HG03159 (cell line): ENCODE data around the gene C3orf20.

Experiments
- ATAC-seq: cut with Tn5 transposase; IDR thresholded peaks from one replicate; pipeline ENCODE4 v1.9.1; 2021; ENCODE audit warnings: mild to moderate bottlenecking, moderate library complexity; ENCODE audit not compliant: unreplicated experiment

Gene C3orf20

DNA sequence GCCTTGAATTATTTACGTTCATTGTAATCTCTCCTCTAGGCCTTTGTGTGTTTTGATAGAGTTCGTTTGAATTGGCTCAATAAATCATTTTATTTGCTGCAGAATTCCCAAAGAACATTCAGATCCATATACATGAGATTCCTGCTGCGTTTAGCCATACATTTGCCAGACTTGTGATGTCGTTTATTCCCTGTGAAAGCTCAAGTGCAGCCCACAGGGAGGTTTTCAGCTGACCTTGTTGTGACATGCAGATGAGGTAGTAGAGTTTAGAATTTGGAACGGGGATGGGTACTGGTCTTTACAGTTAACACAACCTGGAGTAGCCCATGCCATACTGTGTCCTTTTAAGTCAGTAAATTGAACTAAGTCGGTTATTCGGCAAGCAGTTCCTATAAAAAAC is at the start of gene C3orf20:
C3orf20 (plus strand) TSS at position 301 of the 400 bp plus-strand sequence. CDS start 7,573 bp downstream, outside the sequence.
- ATAC-seq, result no peak

DNA sequence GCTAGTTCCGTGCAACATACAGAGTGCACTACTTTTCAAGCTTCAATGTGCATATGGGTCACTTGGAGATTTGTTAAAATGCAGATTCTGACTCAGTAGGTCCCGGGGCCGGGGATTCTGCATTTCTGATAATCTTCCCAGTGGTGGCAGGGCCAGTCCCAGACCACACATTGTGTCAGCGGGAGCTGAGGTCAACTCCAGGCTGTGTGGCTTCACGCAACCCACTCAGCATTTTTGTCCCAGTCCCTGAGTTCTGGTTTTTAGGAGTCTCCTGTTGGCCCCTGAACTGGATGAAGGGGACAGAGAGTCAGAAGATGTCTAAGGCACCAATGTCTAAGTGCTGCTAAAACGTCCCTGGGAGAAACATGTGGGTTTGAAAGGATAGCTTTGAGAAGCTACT is 49.5 kb upstream of the C3orf20 start:
- ATAC-seq, result no peak

DNA sequence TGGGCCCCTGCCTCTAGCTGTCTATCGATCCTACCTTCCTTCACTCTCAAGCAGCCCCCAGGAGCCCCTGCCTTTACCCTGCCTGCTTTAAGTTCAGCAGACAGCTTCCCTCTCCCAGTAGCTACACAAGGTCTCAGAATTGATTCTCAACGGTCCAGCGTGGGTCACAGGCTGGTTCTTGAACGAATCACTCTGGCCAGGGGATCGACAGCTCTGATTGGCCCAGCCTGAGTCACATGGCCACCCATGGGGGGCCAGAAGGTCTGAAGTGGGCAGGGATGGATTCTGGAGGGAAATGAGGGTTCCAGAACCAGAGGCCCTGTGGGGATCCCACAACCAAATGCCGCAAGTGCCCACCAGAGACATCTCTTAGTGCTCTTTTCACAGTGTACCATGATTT is 47.1 kb upstream of the C3orf20 start:
- no peak for ATAC-seq

DNA sequence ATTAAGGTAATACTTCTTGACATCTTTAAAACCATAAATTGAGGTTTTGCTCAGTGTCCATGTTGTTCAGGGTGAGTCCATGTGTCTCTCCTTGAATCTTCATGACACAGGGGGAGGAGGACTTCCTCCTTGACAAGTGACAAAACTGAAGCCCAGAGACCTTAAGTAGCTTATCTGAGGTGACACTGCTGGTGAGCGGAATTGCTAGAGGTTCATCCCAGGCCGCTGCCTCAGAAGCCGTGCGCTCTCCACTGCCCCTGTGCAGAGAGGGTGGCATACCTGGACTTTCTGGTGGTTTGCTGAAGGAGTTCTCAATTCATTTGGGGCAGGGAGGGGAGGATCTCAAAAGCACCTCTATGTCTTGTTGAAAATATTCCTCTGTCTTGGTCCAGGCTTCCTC is 46.5 kb upstream of the C3orf20 start:
- no peak for ATAC-seq

DNA sequence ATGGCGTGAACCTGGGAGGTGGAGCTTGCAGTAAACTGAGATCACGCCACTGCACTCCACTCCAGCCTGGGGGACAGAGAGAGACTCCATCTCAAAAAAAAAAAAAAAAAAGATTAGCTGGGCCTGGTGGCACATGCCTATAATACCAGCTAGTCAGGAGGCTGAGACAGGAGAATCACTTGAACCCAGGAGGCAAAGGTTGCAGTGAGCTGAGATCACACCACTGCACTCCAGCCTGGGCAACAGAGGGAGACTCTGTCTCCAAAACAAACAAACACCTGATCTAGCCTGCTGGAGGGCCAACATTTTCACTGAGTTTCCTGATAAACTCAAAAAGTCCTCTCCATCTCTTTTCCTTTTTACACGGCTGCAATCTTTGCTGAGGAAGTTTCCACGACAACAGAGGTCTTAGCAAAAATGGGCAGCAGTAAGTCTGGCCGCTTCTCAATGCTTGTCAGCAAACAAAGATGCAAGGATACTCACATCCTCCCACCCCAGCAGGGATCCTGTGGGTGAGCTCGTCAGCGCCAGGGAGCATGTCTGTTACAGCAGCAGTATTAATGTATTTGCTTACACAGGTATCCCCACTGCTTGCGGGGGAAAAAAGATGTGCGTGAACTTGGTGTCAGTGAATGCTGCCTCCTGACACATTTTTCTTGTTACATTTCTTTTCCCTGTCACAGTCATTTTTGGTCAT is 44.4 kb upstream of the C3orf20 start:
- no peak for ATAC-seq

DNA sequence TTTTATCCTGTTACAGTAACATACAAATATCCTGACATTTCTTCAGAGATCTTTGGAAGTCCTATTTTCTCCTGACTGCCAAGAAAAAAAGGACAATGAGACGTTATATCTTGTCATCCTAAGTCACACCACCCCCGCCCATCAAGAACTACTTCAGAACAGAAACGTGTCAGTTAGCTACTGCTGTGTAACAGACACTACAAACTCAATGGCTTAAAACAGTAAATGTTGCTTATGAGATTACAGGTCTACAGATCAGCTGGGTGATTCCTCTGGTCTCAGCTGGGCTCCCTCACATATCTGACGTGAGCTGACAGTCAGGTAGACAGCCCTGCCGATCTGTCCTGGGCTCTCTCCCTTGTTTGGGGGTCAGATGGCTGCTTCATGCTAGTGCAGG is 43.8 kb upstream of the C3orf20 start:
- no peak for ATAC-seq

DNA sequence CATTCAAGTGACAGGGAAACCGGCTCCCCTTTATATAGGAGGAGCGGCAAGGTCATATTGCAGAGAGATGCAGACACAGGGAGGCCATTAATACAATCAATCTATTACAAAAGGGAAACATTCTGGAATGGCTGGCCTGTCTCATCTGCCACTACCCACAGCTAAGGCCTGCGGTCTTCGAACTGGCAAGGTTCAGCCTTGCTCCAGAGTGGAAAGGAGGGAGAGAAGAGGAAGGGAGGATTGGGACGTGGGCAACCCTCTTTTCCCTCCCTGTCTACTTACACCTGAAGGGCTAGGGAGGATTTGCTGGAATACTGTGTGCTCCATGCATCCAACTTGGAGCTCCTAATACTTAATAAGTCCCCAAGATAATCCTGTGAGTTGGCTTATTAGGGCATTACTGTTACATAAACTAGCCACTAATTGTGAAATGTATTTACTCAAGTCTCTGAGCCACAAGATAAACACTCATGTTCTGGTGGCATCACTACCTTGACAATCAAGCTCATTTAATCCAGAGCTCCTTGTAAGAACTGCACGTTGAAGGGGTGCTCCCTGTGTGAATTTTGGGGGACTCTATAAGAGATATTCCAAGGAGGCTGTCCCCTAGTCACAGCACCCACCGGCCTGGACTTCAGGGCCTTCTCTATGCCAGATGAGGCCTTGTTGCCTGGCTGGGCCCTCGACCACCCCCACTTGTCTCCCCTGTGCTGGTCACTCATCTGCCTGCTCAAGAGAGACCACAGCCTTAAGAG is 43.1 kb upstream of the C3orf20 start:
- ATAC-seq, result no peak

DNA sequence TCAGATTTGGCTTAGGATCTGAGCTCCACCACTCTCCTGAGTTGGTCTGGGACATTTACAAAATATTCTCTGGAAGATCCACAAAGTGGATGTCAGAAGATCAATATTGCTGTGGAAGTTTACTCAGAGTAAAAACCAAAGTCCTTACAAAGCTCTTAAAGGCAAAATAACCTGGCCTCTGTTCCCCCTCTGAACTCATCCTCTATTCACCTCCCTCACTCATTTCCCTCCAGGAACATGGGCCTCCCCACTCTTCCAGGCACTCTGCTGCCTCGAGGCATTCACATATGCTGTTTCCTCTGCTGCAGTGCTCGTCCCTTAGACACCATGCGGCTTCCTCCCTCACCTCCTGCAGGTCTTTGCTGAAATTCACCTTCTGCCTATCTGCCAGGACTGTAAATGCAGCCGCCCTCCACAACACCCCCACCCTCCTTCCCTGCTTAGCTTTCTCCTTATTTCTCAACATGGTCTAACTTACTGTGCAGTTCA is 42.5 kb upstream of the C3orf20 start:
- ATAC-seq, result no peak

DNA sequence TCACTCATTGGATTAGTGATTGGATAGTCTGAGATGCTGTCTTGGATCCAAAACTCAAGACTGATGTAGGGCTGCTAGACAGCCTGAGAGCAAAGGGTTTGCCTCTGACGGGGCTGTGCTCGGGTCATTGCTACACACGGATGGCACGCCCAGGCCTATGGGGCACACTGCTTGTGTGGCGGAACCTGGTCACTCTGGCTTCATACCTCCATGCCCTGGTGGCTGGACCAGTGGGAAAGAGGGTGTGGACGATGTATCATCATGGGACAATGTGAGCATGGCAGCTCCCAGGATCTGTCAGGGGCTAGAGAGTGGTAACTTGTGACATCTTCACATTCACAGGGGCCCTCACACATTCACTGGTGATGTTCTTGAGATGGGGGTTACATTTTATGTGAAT is 41.5 kb upstream of the C3orf20 start:
- ATAC-seq, result no peak

DNA sequence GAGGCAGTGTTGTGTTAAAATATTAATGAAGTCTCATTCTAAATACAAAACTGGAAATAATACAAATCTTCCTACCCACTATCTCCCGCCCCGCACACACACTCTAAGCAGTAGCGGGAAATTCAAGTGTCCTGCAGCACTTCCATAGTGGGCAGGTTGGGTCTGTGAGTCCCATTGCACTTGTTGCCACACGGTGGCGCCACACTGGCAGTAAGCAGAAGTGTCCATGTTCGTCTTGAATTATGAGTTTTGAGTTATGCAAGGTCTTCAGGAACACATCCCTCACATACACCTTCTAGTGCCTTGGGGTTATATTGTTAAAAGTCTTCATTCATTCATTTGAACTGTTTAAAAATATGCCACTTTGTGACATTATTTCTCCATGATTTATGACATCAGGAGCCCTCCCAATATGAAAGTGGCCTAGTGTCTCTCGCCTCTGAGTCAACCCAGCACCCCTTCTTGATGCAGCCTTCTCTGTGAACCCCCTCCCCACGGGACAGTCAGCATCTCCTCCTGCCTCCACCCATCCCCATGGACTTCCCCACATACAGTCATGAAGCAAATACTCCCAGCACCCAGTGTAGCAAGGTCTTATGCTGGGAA is 41.0 kb upstream of the C3orf20 start:
- ATAC-seq, result peak; percentile 66

DNA sequence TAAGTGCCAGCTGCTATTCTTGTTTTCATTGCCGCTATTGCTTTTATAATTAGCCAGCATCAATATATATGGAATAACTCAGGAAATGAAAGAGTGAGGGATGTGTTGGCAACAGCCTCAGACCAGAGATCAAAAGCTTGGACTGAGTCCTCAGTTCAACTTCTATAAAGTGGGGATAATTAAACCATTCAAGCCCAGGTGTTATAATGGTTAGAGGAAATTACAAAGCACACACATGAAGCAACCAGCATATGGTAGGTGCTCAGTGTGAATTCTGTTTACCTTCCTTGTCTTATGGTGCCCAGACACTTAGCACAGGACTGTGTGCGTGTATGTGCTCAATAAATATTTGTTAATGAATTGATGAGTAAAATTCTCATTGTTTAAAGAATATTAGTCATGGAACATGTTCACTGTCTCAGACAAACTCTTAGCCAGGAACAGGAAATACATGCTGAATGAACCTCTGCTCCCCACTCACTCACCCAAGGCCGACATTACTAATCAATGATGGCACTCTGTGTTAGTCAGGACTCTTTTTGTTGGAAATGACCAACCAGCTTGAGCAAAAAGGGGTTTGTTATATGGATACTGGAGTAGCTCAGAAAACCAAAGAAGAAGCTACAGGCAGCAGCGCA is 40.1 kb upstream of the C3orf20 start:
- no peak for ATAC-seq

DNA sequence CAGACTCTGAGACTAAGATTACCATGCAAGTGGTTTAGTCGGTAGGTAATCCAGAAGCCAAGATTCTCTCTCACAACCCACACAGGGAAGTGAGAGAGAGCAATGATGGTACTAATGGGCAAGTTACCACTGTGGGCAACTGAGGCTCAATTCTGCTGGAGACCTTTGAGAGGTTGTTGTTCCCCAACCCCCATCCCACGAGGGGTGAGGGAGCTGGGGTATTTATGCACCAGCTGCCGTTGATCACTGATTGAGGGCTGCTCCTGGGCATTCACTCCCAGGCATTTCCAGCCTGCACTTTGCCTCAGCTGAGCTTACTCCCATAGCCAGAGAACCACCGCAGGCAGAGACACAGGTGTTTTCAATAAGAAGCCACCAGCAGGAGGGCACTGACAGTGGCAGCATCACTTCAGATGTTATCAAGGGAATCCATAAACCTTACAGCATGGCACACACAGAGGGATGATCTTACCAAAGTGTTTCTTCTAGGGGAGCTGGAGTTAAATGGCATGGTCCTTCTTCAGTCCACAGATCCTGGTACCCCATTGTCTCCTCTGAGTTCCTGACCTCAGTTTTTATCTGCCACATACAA is 38.3 kb upstream of the C3orf20 start:
- no peak for ATAC-seq

DNA sequence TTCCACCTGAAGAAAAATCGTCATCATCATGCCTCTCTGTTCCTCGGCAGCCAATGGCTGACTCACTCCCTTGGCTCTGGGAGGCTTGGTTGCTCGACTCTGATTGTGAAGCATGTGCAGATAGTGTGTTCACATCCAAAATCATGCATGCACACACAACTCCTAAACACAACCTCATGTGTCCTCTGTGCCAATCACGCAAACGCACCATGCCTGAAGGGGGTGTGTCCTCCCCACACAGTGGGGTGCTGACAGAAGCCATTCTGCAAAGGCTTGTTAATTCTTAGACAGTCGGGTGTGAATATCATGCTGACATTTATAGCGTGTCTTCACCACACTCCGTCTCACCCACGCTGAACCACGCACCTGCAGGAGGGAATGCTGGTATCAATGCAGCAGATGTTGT is 34.8 kb upstream of the C3orf20 start:
- ATAC-seq, result no peak

DNA sequence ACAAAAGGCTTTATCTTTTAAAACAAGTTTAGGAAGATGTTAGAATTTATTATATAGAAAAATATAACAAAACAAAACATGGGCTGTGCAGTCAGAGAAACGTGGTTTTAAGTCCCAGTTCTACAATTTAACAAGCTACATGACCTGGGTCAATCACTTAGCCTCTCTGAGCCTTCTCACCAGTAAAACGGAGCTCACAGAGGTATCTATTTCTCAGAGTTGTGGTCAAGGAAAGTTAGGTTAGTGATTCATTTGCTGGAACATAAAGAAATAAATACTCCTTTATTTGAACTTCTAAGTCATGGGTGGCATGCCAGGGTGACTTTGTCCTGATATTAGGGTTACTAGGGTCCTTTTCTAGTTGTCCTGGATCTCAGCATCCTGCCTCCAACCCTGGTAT is 34.2 kb upstream of the C3orf20 start:
- ATAC-seq, result no peak

DNA sequence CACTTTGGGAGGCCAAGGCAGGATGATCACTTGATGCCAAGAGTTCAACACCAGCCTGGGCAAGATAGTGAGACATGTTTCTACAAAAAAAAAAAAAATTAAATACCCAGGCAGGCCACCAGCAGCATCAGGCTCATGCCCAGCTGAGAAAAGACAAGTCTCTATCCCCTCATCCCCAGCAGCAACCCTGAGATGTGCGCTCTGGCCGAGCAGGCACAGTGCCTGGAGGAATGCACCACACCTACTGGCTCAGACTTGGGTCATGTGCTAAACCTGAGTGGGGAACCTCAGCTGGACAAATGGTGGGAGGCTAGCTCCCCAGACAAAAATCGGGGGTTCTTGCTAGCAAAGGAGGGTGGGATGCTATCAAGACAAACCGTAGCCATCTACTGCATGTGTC is 33.6 kb upstream of the C3orf20 start:
- no peak for ATAC-seq

DNA sequence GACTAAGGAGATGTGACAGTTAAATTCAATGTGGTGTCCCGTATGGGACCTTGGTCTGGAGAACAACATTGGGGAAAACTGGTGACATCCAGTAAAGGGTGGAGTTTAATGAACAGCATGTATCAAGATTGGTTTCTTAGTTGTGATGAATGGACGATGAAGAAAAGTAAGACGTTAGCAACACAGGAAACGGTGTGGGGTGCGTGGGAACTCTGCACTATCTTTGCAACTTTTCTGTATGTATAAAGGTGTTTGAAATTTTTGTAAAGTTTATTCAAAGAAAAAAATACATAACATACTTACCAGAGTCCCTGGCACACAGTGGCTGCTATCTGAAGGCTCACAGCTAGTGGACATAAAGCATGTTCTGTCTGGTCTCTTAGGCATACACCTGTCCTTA is 29.5 kb upstream of the C3orf20 start:
- ATAC-seq, result no peak

DNA sequence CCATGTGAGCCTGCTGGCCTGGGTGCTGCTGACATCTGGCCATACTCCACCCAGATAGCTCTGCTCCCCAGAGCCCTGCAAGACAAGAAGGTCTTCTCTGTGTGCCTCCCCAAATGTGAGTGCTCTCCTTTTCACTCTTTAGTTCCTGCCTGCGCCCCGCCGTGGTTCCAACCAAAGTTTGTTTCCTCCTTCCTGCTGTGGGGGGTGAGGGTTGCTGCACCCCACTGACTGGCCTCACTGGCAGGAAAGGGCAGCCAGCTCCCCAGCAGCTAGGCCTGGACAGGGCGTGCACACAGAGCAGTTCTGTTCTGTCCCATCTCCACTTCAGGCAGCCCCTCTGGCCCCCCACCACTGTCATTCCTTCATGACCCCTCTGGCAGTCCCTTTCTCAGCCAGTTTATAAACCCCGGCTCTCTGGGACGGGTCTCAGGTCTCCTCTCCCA is 28.8 kb upstream of the C3orf20 start:
- no peak for ATAC-seq

DNA sequence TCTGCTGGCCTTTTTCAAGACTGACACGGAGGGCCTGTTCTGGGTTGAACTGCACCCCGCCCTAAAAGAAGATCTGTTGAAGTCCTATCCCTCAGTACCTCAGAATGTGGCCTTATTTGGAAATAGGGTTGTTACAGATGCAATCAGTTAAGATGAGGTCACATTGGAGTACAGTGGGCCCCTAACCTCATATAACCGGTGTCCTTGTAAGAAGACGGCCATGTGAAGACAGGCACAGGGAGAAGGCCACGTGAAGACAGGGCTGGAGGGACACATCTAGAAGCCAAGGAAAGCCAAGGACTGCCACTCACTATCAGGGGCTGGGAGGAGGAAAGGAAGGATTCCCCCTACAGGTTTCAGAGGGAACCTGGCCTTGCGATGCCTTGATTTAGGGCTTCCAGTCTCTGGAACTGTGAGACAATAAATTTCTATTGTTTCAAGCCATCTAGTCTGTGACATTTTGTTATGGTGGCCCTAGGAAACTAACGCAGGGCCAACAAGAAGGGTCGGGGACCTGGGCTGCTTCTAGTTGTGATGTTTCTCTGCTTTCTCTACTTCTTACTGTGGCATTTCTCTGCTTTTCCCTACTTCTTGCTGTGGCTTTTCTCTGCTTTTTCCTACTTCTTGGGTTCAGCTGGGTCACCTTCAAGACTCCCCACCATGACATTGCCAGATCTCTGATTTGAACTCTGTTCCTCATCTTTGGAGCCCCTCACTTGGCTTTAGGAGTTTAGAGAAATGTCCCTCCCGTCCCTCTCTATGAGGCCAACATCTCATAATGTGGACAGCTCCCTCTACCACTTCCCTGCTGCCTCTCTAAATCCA is 28.1 kb upstream of the C3orf20 start:
- ATAC-seq, result no peak

DNA sequence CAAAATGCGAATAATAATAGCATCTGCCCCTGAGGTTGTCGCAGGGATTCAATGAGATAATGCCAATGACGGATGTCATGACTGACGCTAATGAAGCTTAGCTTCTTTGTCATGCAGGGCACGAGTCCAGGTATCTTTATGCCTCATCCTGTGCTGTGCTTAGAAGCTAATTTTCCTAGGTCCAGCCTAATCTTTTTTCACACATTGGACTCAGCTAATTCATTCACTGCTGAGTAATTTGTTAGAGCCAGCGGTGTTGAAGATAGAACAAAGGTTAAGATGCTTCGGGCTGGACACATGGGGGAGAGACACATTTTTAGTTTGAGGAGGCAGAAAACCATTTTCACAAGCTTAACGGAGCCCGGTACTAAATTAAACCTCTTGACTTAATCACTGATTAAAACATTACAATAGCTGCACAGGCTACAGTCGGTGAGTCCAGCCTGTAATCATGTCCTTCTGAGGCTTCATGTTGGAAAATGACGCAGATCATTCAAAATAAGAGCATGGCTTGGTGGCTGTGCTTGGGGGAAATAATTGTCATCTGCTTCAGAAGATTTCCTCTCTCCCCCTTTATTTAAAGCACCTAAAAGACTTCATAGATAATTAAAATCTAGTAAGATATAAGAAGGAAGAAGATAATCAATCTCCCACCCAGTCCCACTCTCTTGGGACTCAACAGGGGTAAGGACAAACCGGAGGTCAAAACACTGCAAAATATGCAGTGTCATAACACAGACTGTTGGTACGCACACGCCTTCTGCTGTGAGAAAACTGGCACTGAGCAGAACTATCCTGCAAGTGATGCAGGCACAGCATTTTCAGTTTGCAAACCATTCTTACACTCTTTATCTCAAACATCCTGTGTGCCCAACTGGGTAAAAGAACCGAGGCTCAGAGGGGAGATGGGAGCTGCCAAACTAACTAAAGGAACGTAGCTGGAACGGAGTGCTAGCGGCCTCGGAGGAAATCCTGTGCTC is 26.7 kb upstream of the C3orf20 start:
- no peak for ATAC-seq
